ENCODE results near the gene KLK7. TPM values are rescaled to one million over a fixed set of nuclear protein-coding genes. Genes with fewer than 3 reads are reported as not detected.

KLK7 gene
- total and polyA plus RNA-seq, 2 donors (not counting 3 experiments of a cell fraction or from before 2014, with no cell fraction given), result not detected

- Histone ChIP-seq H3K9me1 (replicated peaks; ENCODE audit: control insufficient read depth, extremely low read depth, insufficient read depth, low read length) (no peaks in the 10 kb centered on the region), H3K79me2 (ENCODE audit: control insufficient read depth, insufficient read depth, low read length) (no peaks in the 10 kb centered on the region), H3K36me3 (ENCODE audit: control insufficient read depth in 2 of 2, extremely low read depth in 1 of 2, insufficient read depth in 2 of 2, low read length in 2 of 2) (no peaks in the 10 kb centered on the region), H3K4me1 (ENCODE audit: control insufficient read depth, extremely low read depth, insufficient read depth, low read length) (no peaks in the 10 kb centered on the region), H3K9ac (replicated peaks; ENCODE audit: extremely low read depth, insufficient read depth, low read length) (no peak overlapping the region), H3K27me3 (ENCODE audit: control insufficient read depth in 2 of 2, insufficient read depth in 2 of 2, low read length in 2 of 2) (no peaks in the 10 kb centered on the region), H3K4me2 (ENCODE audit: insufficient read depth, low read length) (no peak overlapping the region), H3K4me3 (replicated peaks in 1 of 3; ENCODE audit: insufficient read depth in 1 of 3, low read depth in 1 of 3, low read length in 3 of 3) (no peak overlapping the region), H3K27ac (ENCODE audit: insufficient read depth, low read depth, low read length) (no peak overlapping the region), H2AFZ (ENCODE audit: low read depth, low read length) (no peak overlapping the region), H3K9me3 (replicated peaks; ENCODE audit: control insufficient read depth, insufficient read depth, low read length) (no peaks in the 10 kb centered on the region), H4K20me1 (replicated peaks; ENCODE audit: control insufficient read depth, extremely low read depth, insufficient read depth, low read length) (no peaks in the 10 kb centered on the region)
- dilution Hi-C loops (cut with MboI; ENCODE audit: extremely low pct_ligation_motif_present, low sequenced_read_pairs), result no loop called here
- POLR2A ChIA-PET, result no interaction called here
- FAIRE-seq (no peak), DNase-seq (ENCODE audit: low read depth, low spot score) (no peak)
- BruUV-seq (replicated peaks), result no TSS peak
- no peak for TF ChIP-seq CTCF (IDR thresholded peaks at IDR 0.05; ENCODE audit: extremely low read depth in 1 of 2, insufficient read depth in 1 of 2, low read depth in 1 of 2, low read length in 2 of 2)
- TF ChIP-seq MAX (IDR thresholded peaks at IDR 0.05; ENCODE audit: insufficient read depth, insufficient read length), result no peak
- TF ChIP-seq MYC (IDR thresholded peaks at IDR 0.05; ENCODE audit: low read depth, low read length), result no peak
- TF ChIP-seq EZH2 (IDR thresholded peaks at IDR 0.05; ENCODE audit: borderline replicate concordance, low read depth, low read length, severe bottlenecking), result no peak
- TF ChIP-seq POLR2AphosphoS5 (IDR thresholded peaks at IDR 0.05; ENCODE audit: insufficient read depth, low read depth, low read length), result no peak
- TF ChIP-seq POLR2A (IDR thresholded peaks at IDR 0.05; ENCODE audit: low read depth, low read length), result no peak
- no peak for TF ChIP-seq FOS (IDR thresholded peaks at IDR 0.05; ENCODE audit: borderline replicate concordance, insufficient read depth, low read length)
- no peak for TF ChIP-seq GATA2 (IDR thresholded peaks at IDR 0.05; ENCODE audit: insufficient read depth, insufficient read length, low read depth, low read length)
- no peak for TF ChIP-seq JUN (IDR thresholded peaks at IDR 0.05; ENCODE audit: borderline replicate concordance, insufficient read depth, insufficient read length, low read depth)
- CTCF ChIA-PET, result no interaction called here
- intact Hi-C loops (cut with micrococcal nuclease), result no loop called here
Observed at GRCh38 chr19:50964266-50964665, 19.5 kb downstream of the KLK7 start.

All from endothelial cell of umbilical vein (primary cell).